GM12865 (cell line): ENCODE data around the gene LRRK2.

Source experiments
- DNase-seq: peaks from one replicate; pipeline ENCODE4 v3.0.0; 2010; ENCODE audit warnings: low read depth
- H3K4me3 ChIP-seq: 2 replicates; pipeline ENCODE4 v1.5.1; 2011; ENCODE audit warnings: mild to moderate bottlenecking, low read depth, low read length, control low read depth
- TF ChIP-seq, protein P1 (sequence below): IDR thresholded peaks from 2 replicates; pipeline ENCODE4 v1.5.1; 2011; ENCODE audit warnings: low read length, control low read depth, low read depth, inconsistent platforms; ENCODE audit not compliant: insufficient read depth; ENCODE audit errors: missing control alignments

LRRK2 gene

GRCh38 chr12:40229690-40230651 is 5.2 kb downstream of the LRRK2 start:
- no peak overlapping the region for H3K4me3 ChIP-seq
- TF ChIP-seq, protein P1, sequence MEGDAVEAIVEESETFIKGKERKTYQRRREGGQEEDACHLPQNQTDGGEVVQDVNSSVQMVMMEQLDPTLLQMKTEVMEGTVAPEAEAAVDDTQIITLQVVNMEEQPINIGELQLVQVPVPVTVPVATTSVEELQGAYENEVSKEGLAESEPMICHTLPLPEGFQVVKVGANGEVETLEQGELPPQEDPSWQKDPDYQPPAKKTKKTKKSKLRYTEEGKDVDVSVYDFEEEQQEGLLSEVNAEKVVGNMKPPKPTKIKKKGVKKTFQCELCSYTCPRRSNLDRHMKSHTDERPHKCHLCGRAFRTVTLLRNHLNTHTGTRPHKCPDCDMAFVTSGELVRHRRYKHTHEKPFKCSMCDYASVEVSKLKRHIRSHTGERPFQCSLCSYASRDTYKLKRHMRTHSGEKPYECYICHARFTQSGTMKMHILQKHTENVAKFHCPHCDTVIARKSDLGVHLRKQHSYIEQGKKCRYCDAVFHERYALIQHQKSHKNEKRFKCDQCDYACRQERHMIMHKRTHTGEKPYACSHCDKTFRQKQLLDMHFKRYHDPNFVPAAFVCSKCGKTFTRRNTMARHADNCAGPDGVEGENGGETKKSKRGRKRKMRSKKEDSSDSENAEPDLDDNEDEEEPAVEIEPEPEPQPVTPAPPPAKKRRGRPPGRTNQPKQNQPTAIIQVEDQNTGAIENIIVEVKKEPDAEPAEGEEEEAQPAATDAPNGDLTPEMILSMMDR: no peak
- no peak for DNase-seq

- H3K4me3 ChIP-seq: no peak overlapping the region
- TF ChIP-seq, protein P1: no peak
Observed at GRCh38 chr12:40232602-40233001, 7.8 kb downstream of the LRRK2 start.

DNA sequence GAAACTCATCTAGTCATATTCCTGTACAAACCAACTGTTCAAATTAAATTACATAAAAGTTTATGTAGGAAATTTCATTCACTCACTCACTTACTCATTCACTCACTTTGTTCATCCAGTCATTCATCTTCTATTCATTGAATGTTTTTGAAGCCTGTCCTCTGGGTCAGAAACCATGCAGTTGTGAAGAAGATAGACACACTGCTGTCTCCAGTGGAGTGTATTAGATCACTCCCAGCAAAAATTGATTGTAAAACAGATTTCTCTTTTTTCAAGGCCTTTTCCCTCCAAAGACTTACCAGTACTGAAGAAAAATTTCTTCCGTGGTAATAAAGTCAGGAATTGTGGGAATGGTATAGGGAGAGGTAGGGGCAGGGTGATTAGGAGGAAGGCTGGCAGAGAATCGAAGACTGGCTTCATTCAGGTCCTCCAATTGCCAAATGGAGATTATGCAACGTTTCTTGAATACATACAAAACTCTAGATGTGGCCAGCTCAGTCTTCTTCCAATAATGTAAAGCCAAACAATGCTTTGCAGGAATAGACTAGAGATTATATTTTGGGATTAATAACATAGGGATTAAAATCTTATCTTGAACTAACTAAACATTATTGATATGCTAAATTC is 9.1 kb downstream of the LRRK2 start:
- TF ChIP-seq, protein P1: no peak
- DNase-seq: no peak
- no peak overlapping the region for H3K4me3 ChIP-seq

More at GRCh38 chr12:40232602-40233001, 7.8 kb downstream of the LRRK2 start:
- DNase-seq: no peak

DNA sequence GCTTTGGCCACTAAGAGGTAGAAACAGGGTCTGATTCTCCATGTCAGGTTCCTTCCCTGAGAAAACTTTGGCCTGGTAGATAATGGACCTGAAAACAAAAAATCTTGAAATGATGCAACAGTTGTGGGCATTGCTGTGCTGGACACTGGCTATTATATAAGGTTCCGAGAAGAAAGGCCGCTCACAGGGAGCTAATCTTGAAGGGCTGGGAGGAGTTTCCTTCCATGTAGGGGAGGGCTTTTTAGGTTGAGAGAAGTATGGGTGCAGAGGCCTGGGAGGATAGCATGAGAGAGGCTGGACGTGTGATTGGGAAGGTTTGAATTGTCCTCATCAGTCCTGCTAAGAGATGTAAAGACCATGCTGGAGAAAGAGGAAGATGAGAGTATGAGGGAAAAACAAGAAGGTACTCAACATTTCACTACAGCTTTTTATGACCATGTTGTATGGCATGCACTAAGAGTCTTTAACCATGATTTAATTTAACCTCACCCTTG is 11.6 kb downstream of the LRRK2 start:
- no peak for DNase-seq
- H3K4me3 ChIP-seq: no peak overlapping the region
- TF ChIP-seq, protein P1: no peak

- no peak overlapping the region for H3K4me3 ChIP-seq
- TF ChIP-seq, protein P1: no peak
- DNase-seq: no peak
Observed at GRCh38 chr12:40238266-40238902, 13.6 kb downstream of the LRRK2 start.

DNA sequence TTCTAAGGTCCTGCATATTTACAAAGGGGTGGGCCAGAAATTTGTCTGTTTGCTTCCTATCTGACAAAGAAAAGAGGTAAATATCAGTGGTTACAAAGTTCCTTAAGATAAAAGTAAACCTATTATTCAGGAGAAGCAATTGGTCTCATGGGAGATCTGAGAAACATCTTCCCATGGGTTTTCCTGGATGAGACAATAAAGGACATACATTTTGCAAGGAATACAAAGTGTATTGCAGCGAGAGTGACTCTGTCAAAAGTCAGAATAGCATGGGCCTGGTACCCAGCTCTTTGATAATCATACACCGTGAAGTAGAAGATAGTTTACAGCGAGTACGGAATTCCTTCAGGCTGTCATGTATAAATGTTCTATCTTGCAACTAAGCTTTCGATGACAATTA is 14.2 kb downstream of the LRRK2 start:
- no peak for DNase-seq
- TF ChIP-seq, protein P1: no peak
- no peak overlapping the region for H3K4me3 ChIP-seq
